ENCODE data around the gene GALNT10.

Gene GALNT10

GRCh38 chr5:154393850-154394249, 203.3 kb downstream of the GALNT10 start:
- H3K27me3 ChIP-seq (ENCODE audit: insufficient read depth, poor library complexity, severe bottlenecking) = no peaks in the 10 kb centered on the region
- H3K4me3 ChIP-seq (replicated peaks; ENCODE audit: insufficient read depth, low read length) = no peak overlapping the region
- no peak for DNase-seq (ENCODE audit: low read depth in 1 of 2, low spot score in 1 of 2)
- TF ChIP-seq GABPA (IDR thresholded peaks at IDR 0.05; ENCODE audit: low read depth) = no peak
- TF ChIP-seq CTCF (IDR thresholded peaks at IDR 0.05; ENCODE audit: insufficient read depth, low read length) = no peak
- no peak for TF ChIP-seq POLR2AphosphoS5 (IDR thresholded peaks at IDR 0.05; ENCODE audit: low read depth)
- TF ChIP-seq REST (IDR thresholded peaks at IDR 0.05; ENCODE audit: insufficient replicate concordance, low read depth) = no peak
- H3K27ac ChIP-seq (replicated peaks) = no peak overlapping the region

GRCh38 chr5:154394307-154394706, 203.8 kb downstream of the GALNT10 start:
- Histone ChIP-seq H3K4me3 (replicated peaks; ENCODE audit: insufficient read depth, low read length) (no peak overlapping the region), H3K27ac (replicated peaks) (no peak overlapping the region), H3K27me3 (ENCODE audit: insufficient read depth, poor library complexity, severe bottlenecking) (no peaks in the 10 kb centered on the region)
- no peak for DNase-seq (ENCODE audit: low read depth in 1 of 2, low spot score in 1 of 2)
- TF ChIP-seq CTCF (IDR thresholded peaks at IDR 0.05; ENCODE audit: insufficient read depth, low read length) (no peak), GABPA (IDR thresholded peaks at IDR 0.05; ENCODE audit: low read depth) (no peak), SPI1 (IDR thresholded peaks at IDR 0.05; ENCODE audit: borderline replicate concordance, low read depth) (no peak), REST (IDR thresholded peaks at IDR 0.05; ENCODE audit: insufficient replicate concordance, low read depth) (no peak), POLR2AphosphoS5 (IDR thresholded peaks at IDR 0.05; ENCODE audit: low read depth) (no peak)

GRCh38 chr5:154395407-154396106, 205.0 kb downstream of the GALNT10 start:
- no peak for DNase-seq (ENCODE audit: low read depth in 1 of 2, low spot score in 1 of 2)
- no peak overlapping the region for H3K27ac ChIP-seq (replicated peaks)
- no peak for TF ChIP-seq REST (IDR thresholded peaks at IDR 0.05; ENCODE audit: insufficient replicate concordance, low read depth)
- no peak for TF ChIP-seq CTCF (IDR thresholded peaks at IDR 0.05; ENCODE audit: insufficient read depth, low read length)
- no peak for TF ChIP-seq SPI1 (IDR thresholded peaks at IDR 0.05; ENCODE audit: borderline replicate concordance, low read depth)
- TF ChIP-seq POLR2AphosphoS5 (IDR thresholded peaks at IDR 0.05; ENCODE audit: low read depth) = no peak
- TF ChIP-seq GABPA (IDR thresholded peaks at IDR 0.05; ENCODE audit: low read depth) = no peak

More at GRCh38 chr5:154395407-154396106, 205.0 kb downstream of the GALNT10 start:
- no peaks in the 10 kb centered on the region for H3K27me3 ChIP-seq (ENCODE audit: insufficient read depth, poor library complexity, severe bottlenecking)
- H3K4me3 ChIP-seq (replicated peaks; ENCODE audit: insufficient read depth, low read length) = no peak overlapping the region

Measured in HL-60 (cell line).